ENCODE results near the gene VSIG8. TPM values are rescaled to one million over a fixed set of nuclear protein-coding genes. Genes with fewer than 3 reads are reported as not detected.

VSIG8 gene
- total RNA-seq, 1 experiment from 2014 or later, result not detected

DNA sequence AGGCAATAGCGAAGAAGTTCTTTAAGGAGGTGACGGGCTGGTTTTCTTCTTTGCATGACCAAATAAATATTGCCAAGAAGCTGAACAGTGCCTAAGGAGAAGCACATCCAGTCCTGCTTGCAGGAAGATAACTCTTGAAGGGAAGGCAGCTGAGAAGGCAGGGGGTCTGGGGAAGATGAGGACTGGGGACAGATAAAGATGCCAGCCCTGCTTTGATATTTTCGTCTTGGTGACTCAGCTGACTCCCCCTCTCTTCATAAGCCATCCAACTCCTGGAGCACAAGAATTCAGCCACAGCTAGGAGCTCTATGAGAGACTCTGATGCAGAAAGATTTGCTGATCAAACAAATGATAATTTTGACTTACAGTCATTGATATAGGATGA is 34.1 kb upstream of the VSIG8 start:
- Histone ChIP-seq H3K9me3 (ENCODE audit: control insufficient read depth in 1 of 2, insufficient read depth in 1 of 2, low read depth in 1 of 2, low read length in 2 of 2) (no peaks in the 10 kb centered on the region), H4K20me1 (ENCODE audit: insufficient read depth) (no peaks in the 10 kb centered on the region), H3K36me3 (ENCODE audit: control insufficient read depth in 1 of 2, insufficient read depth in 2 of 2, low read length in 2 of 2) (no peaks in the 10 kb centered on the region), H3K9me2 (ENCODE audit: insufficient read depth) (no peaks in the 10 kb centered on the region), H3K4me3 (replicated peaks in 1 of 2; ENCODE audit: low read depth in 1 of 2, low read length in 2 of 2) (no peak overlapping the region), H3K27ac (ENCODE audit: low read depth, low read length) (no peak overlapping the region), H3K27me3 (ENCODE audit: insufficient read depth, low read length) (no peaks in the 10 kb centered on the region; the same call in 1 of the 2 replicates), H3K4me1 (ENCODE audit: control insufficient read depth in 1 of 2, insufficient read depth in 2 of 2, low read length in 2 of 2) (peaks cover 19% of the 10 kb centered on the region in 2 experiments), H3K9ac (ENCODE audit: low read length) (no peak overlapping the region), H3K79me2 (ENCODE audit: insufficient read depth, low read length) (no peaks in the 10 kb centered on the region), H3K4me2 (ENCODE audit: low read length) (no peak overlapping the region), H2AFZ (ENCODE audit: low read depth, low read length, poor library complexity, severe bottlenecking) (no peak overlapping the region)
- BruUV-seq (replicated peaks), result no TSS peak
- intact Hi-C loops (cut with micrococcal nuclease), result loop anchor here (10.0 kb wide), 2 partner anchors 472 to 762 kb away; no protein-coding TSS in a partner anchor
- ChIA-PET POLR2A (no interaction called here), RAD21 (ENCODE audit: low non-redundant PET in 1 of 2, low total read pairs in 2 of 2, uncharacterized antibody in 2 of 2, unreplicated experiment in 2 of 2) (no interaction called here), CTCF (interaction anchor here (1.4 to 8.5 kb wide), 2 partner anchors 98 to 111 kb away, joined by 6 to 249 read pairs; no protein-coding TSS in a partner anchor)
- TF ChIP-seq EZH2phosphoT487 (IDR thresholded peaks at IDR 0.05; ENCODE audit: borderline replicate concordance) (no peak), CEBPB (IDR thresholded peaks at IDR 0.05; ENCODE audit: low read depth) (no peak), SP1 (IDR thresholded peaks at IDR 0.05; ENCODE audit: low read depth) (no peak), ELF1 (IDR thresholded peaks at IDR 0.05; ENCODE audit: borderline replicate concordance, low read depth) (no peak), POLR2A (IDR thresholded peaks at IDR 0.05; ENCODE audit: borderline replicate concordance, extremely low read depth, insufficient read depth, insufficient read length) (no peak), ZNF274 (IDR thresholded peaks at IDR 0.05; ENCODE audit: low read depth, low read length) (no peak), JUND (IDR thresholded peaks at IDR 0.05) (no peak), TCF7L2 (IDR thresholded peaks at IDR 0.05; ENCODE audit: borderline replicate concordance, extremely low read depth, insufficient read depth, insufficient read length) (no peak), EZH2 (IDR thresholded peaks at IDR 0.05) (no peak), EGR1 (IDR thresholded peaks at IDR 0.05; ENCODE audit: low read depth) (no peak), SRF (IDR thresholded peaks at IDR 0.05; ENCODE audit: low read depth) (no peak), SIN3A (IDR thresholded peaks at IDR 0.05; ENCODE audit: low read depth) (no peak)
- TF ChIP-seq, protein P1, sequence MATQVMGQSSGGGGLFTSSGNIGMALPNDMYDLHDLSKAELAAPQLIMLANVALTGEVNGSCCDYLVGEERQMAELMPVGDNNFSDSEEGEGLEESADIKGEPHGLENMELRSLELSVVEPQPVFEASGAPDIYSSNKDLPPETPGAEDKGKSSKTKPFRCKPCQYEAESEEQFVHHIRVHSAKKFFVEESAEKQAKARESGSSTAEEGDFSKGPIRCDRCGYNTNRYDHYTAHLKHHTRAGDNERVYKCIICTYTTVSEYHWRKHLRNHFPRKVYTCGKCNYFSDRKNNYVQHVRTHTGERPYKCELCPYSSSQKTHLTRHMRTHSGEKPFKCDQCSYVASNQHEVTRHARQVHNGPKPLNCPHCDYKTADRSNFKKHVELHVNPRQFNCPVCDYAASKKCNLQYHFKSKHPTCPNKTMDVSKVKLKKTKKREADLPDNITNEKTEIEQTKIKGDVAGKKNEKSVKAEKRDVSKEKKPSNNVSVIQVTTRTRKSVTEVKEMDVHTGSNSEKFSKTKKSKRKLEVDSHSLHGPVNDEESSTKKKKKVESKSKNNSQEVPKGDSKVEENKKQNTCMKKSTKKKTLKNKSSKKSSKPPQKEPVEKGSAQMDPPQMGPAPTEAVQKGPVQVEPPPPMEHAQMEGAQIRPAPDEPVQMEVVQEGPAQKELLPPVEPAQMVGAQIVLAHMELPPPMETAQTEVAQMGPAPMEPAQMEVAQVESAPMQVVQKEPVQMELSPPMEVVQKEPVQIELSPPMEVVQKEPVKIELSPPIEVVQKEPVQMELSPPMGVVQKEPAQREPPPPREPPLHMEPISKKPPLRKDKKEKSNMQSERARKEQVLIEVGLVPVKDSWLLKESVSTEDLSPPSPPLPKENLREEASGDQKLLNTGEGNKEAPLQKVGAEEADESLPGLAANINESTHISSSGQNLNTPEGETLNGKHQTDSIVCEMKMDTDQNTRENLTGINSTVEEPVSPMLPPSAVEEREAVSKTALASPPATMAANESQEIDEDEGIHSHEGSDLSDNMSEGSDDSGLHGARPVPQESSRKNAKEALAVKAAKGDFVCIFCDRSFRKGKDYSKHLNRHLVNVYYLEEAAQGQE (IDR thresholded peaks at IDR 0.05; ENCODE audit: low read depth), result no peak
- TF ChIP-seq, protein P2, sequence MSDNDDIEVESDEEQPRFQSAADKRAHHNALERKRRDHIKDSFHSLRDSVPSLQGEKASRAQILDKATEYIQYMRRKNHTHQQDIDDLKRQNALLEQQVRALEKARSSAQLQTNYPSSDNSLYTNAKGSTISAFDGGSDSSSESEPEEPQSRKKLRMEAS (IDR thresholded peaks at IDR 0.05), result no peak
- TF ChIP-seq, protein P3, sequence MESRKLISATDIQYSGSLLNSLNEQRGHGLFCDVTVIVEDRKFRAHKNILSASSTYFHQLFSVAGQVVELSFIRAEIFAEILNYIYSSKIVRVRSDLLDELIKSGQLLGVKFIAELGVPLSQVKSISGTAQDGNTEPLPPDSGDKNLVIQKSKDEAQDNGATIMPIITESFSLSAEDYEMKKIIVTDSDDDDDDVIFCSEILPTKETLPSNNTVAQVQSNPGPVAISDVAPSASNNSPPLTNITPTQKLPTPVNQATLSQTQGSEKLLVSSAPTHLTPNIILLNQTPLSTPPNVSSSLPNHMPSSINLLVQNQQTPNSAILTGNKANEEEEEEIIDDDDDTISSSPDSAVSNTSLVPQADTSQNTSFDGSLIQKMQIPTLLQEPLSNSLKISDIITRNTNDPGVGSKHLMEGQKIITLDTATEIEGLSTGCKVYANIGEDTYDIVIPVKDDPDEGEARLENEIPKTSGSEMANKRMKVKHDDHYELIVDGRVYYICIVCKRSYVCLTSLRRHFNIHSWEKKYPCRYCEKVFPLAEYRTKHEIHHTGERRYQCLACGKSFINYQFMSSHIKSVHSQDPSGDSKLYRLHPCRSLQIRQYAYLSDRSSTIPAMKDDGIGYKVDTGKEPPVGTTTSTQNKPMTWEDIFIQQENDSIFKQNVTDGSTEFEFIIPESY (IDR thresholded peaks at IDR 0.05; ENCODE audit: extremely low read depth, insufficient replicate concordance, low read length), result no peak
- TF ChIP-seq, protein P4, sequence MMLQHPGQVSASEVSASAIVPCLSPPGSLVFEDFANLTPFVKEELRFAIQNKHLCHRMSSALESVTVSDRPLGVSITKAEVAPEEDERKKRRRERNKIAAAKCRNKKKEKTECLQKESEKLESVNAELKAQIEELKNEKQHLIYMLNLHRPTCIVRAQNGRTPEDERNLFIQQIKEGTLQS (IDR thresholded peaks at IDR 0.05), result no peak
- DNase-seq (ENCODE audit: low read depth, low spot score), result no peak
- ATAC-seq, result no peak
